H9 (cell line): ENCODE measurements around the gene KRT86. TPM values are rescaled to one million over a fixed set of nuclear protein-coding genes. Genes with fewer than 3 reads are reported as not detected.

Experiments used
- DNase-seq: peaks from one replicate; pipeline ENCODE4 v3.0.0-alpha.2; 2017
- H2AFZ ChIP-seq: one replicate; pipeline ENCODE4 v1.6.1; 2013; ENCODE audit warnings: mild to moderate bottlenecking, low read length, control low read depth, moderate library complexity
- H2AK5ac ChIP-seq: 2 replicates; pipeline ENCODE4 v1.6.1; 2013; ENCODE audit warnings: low read length, control low read depth, mixed read lengths; ENCODE audit not compliant: insufficient read length
- H2BK120ac ChIP-seq: one replicate; pipeline ENCODE4 v1.6.1; 2013; ENCODE audit warnings: low read depth, mild to moderate bottlenecking, low read length, control low read depth, inconsistent platforms; ENCODE audit not compliant: poor library complexity, severe bottlenecking
- H2BK12ac ChIP-seq: 2 replicates; pipeline ENCODE4 v1.6.1; 2013; ENCODE audit warnings: low read length, control low read depth, mixed read lengths, low read depth; ENCODE audit not compliant: insufficient read length
- H2BK15ac ChIP-seq: 2 replicates; pipeline ENCODE4 v1.6.1; 2013; ENCODE audit warnings: low read depth, low read length, control low read depth
- H2BK20ac ChIP-seq: one replicate; pipeline ENCODE4 v1.6.1; 2013; ENCODE audit warnings: low read depth, mild to moderate bottlenecking, low read length, control low read depth, inconsistent platforms; ENCODE audit not compliant: poor library complexity, severe bottlenecking
- H2BK5ac ChIP-seq: 2 replicates; pipeline ENCODE4 v1.6.1; 2013; ENCODE audit warnings: low read length, control low read depth, mixed read lengths; ENCODE audit not compliant: insufficient read length
- H3K14ac ChIP-seq: 2 replicates; pipeline ENCODE4 v1.6.1; 2013; ENCODE audit warnings: low read length, control low read depth; ENCODE audit not compliant: insufficient read depth
- H3K18ac ChIP-seq: 2 replicates; pipeline ENCODE4 v1.6.1; 2013; ENCODE audit warnings: low read depth, mild to moderate bottlenecking, mixed read lengths, low read length, control low read depth; ENCODE audit not compliant: insufficient read length
- H3K23ac ChIP-seq: 2 replicates; pipeline ENCODE4 v1.6.1; 2013; ENCODE audit warnings: low read length, control low read depth, mixed read lengths, low read depth; ENCODE audit not compliant: insufficient read length
- H3K23me2 ChIP-seq: 2 replicates; pipeline ENCODE4 v1.6.1; 2013; ENCODE audit warnings: low read depth, mild to moderate bottlenecking, mixed read lengths, low read length, control low read depth; ENCODE audit not compliant: insufficient read length, poor library complexity, severe bottlenecking
- H3K27ac ChIP-seq: 2 replicates; pipeline ENCODE4 v1.5.1; 2013; ENCODE audit warnings: low read length, control low read depth, mixed read lengths, low read depth; ENCODE audit not compliant: insufficient read length
- H3K27me3 ChIP-seq: 2 replicates; pipeline ENCODE4 v1.6.1; 2013; ENCODE audit warnings: low read length, control low read depth, inconsistent platforms; ENCODE audit not compliant: insufficient read depth
- H3K4ac ChIP-seq: 2 replicates; pipeline ENCODE4 v1.6.1; 2013; ENCODE audit warnings: low read depth, mild to moderate bottlenecking, control low read depth, inconsistent platforms, low read length, moderate library complexity
- H3K4me1 ChIP-seq: 2 replicates; pipeline ENCODE4 v1.6.1; 2013; ENCODE audit warnings: low read length, control low read depth, inconsistent platforms; ENCODE audit not compliant: insufficient read depth
- H3K4me2 ChIP-seq: 2 replicates; pipeline ENCODE4 v1.6.1; 2013; ENCODE audit warnings: low read length, control low read depth, mixed read lengths; ENCODE audit not compliant: insufficient read length, insufficient read depth
- H3K56ac ChIP-seq: 2 replicates; pipeline ENCODE4 v1.6.1; 2013; ENCODE audit warnings: low read depth, mild to moderate bottlenecking, mixed read lengths, low read length, control low read depth; ENCODE audit not compliant: insufficient read length
- H3K79me1 ChIP-seq: 2 replicates; pipeline ENCODE4 v1.6.1; 2013; ENCODE audit warnings: low read depth, mild to moderate bottlenecking, moderate library complexity, low read length, control low read depth, inconsistent platforms; ENCODE audit not compliant: insufficient read depth, poor library complexity, severe bottlenecking
- H3K79me2 ChIP-seq: 2 replicates; pipeline ENCODE4 v1.6.1; 2013; ENCODE audit warnings: low read length, control low read depth, inconsistent platforms; ENCODE audit not compliant: insufficient read depth
- H3K9ac ChIP-seq: 2 replicates; pipeline ENCODE4 v1.6.1; 2013; ENCODE audit warnings: low read length, control low read depth, mixed read lengths; ENCODE audit not compliant: insufficient read length; ENCODE audit errors: extremely low read depth
- H3K9me3 ChIP-seq: one replicate; pipeline ENCODE4 v1.6.1; 2013; ENCODE audit warnings: low read depth, low read length, inconsistent platforms; ENCODE audit not compliant: control insufficient read depth
- H3T11ph ChIP-seq: one replicate; pipeline ENCODE4 v1.6.1; 2013; ENCODE audit warnings: mild to moderate bottlenecking, low read length, control low read depth, inconsistent platforms
- H4K20me1 ChIP-seq: one replicate; pipeline ENCODE4 v1.6.1; 2013; ENCODE audit not compliant: control insufficient read depth, insufficient read length, insufficient read depth
- H4K5ac ChIP-seq: 2 replicates; pipeline ENCODE4 v1.6.1; 2013; ENCODE audit warnings: low read depth, mild to moderate bottlenecking, mixed read lengths, low read length, control low read depth; ENCODE audit not compliant: insufficient read length
- H4K8ac ChIP-seq: replicated peaks from 2 replicates; pipeline ENCODE4 v1.6.1; 2013; ENCODE audit warnings: low read length, control low read depth, mixed read lengths, low read depth; ENCODE audit not compliant: insufficient read length
- H4K91ac ChIP-seq: 2 replicates; pipeline ENCODE4 v1.6.1; 2013; ENCODE audit warnings: low read depth, mild to moderate bottlenecking, moderate library complexity, mixed read lengths, low read length, control low read depth; ENCODE audit not compliant: insufficient read length
- H3K27ac Mint-ChIP-seq, 3 experiments: 2 replicates in 2 of 3; 3 replicates in 1 of 3; pipeline ENCODE4 v1.8.0; 2020 to 2021; ENCODE audit warnings: mixed read lengths in 3 of 3, mild to moderate bottlenecking in 1 of 3, moderate library complexity in 1 of 3
- H3K27me3 Mint-ChIP-seq: 2 replicates; pipeline ENCODE4 v1.8.0; 2021; ENCODE audit warnings: low read depth, mild to moderate bottlenecking, moderate library complexity, mixed read lengths
- H3K36me3 Mint-ChIP-seq, 3 experiments: 2 replicates in 2 of 3; 3 replicates in 1 of 3; pipeline ENCODE4 v1.8.0; 2020 to 2021; ENCODE audit warnings: low read depth in 3 of 3, mixed read lengths in 3 of 3; ENCODE audit not compliant: insufficient read depth in 1 of 3
- H3K4me1 Mint-ChIP-seq, 2 experiments: 2 replicates each; pipeline ENCODE4 v1.8.0; 2020; ENCODE audit warnings: mixed read lengths in 2 of 2
- H3K4me3 Mint-ChIP-seq, 2 experiments: 2 replicates in 1 of 2; 3 replicates in 1 of 2; pipeline ENCODE4 v1.8.0; 2020 to 2021; ENCODE audit warnings: mild to moderate bottlenecking in 2 of 2, mixed read lengths in 2 of 2, moderate library complexity in 1 of 2
- H3K9me3 Mint-ChIP-seq, 2 experiments: 2 replicates in 1 of 2; 3 replicates in 1 of 2; pipeline ENCODE4 v1.8.0; 2020; ENCODE audit warnings: mild to moderate bottlenecking in 2 of 2, mixed read lengths in 2 of 2, moderate library complexity in 1 of 2
- WGBS: extraction: QIAGEN DNeasy Blood & Tissue Kit; methylation state at CpG from one replicate; pipeline ENCODE4 v1.1.7; 2013; ENCODE audit warnings: missing lambda C conversion rate, low lambda C conversion rate, mixed read lengths; ENCODE audit not compliant: insufficient read length; ENCODE audit errors: extremely low coverage; 5-methylcytosine and 5-hydroxymethylcytosine counted together
- total RNA-seq: library from RNA; stranded (reverse); gene quantifications from 2 replicates; pipeline ENCODE4 v1.2.1, GENCODE V29; 2021
- TF ChIP-seq, protein P1 (sequence below): fragments of 200-600 bp; sonication (generic); conservative IDR thresholded peaks from 3 replicates; pipeline ENCODE4 v1.8.0; 2021; ENCODE audit warnings: antibody characterized with exemption, mild to moderate bottlenecking

Gene KRT86
- total RNA-seq, 1 experiment from 2014 or later, result not detected

DNA sequence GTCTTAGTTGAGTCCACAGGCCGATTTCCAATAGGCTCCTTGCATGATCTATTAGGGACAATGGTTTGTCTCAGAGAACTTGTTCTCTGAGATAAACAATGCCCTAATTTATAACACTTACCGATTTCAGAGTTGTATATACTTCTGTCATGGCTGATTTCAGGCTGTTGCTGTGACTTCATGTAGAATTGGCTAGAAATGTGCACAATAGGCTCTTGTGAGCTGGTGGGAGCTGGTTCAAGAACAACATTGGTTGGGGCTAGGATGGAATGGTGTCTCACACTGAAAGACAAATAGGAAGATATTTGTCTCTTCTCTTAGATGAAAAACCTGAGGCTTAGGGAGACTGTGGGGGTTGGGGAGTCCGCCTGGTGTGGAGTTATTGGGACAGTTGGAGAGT is 6.7 kb upstream of the KRT86 start:
- no peak overlapping the region for H2BK120ac ChIP-seq
- H3K4me3 Mint-ChIP-seq, result no peak overlapping the region
- H3K4me2 ChIP-seq, result no peak overlapping the region
- WGBS, result no CpG with 5 or more reads among the region's 3 CpGs
- no peak overlapping the region for H2BK12ac ChIP-seq
- H3K79me1 ChIP-seq, result no peaks in the 10 kb centered on the region
- TF ChIP-seq, protein P1, sequence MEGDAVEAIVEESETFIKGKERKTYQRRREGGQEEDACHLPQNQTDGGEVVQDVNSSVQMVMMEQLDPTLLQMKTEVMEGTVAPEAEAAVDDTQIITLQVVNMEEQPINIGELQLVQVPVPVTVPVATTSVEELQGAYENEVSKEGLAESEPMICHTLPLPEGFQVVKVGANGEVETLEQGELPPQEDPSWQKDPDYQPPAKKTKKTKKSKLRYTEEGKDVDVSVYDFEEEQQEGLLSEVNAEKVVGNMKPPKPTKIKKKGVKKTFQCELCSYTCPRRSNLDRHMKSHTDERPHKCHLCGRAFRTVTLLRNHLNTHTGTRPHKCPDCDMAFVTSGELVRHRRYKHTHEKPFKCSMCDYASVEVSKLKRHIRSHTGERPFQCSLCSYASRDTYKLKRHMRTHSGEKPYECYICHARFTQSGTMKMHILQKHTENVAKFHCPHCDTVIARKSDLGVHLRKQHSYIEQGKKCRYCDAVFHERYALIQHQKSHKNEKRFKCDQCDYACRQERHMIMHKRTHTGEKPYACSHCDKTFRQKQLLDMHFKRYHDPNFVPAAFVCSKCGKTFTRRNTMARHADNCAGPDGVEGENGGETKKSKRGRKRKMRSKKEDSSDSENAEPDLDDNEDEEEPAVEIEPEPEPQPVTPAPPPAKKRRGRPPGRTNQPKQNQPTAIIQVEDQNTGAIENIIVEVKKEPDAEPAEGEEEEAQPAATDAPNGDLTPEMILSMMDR, result no peak
- no peak overlapping the region for H2BK15ac ChIP-seq
- peaks cover 0 to 2% of the 10 kb centered on the region in 2 experiments for H3K4me1 Mint-ChIP-seq
- no peak overlapping the region; a peak in 1 of 7 replicates for H3K27ac Mint-ChIP-seq
- no peak overlapping the region for H3K23ac ChIP-seq
- H3K27me3 Mint-ChIP-seq, result peaks cover 30% of the 10 kb centered on the region
- H3K4me1 ChIP-seq, result no peaks in the 10 kb centered on the region
- no peak overlapping the region for H2AFZ ChIP-seq
- no peaks in the 10 kb centered on the region for H3K9me3 ChIP-seq
- H3K9me3 Mint-ChIP-seq, result peaks cover 2% of the 10 kb centered on the region in 2 experiments; a peak in 3 of 5 replicates
- H3K36me3 Mint-ChIP-seq, result 0 out of 7 replicates have a peak, but pooled peaks cover 0 to under 1% (median 0%) of the 10 kb centered on the region in 3 experiments
- no peak overlapping the region for H3K27ac ChIP-seq
- no peak overlapping the region for H2AK5ac ChIP-seq
- H3K23me2 ChIP-seq, result no peaks in the 10 kb centered on the region
- H3K9ac ChIP-seq, result no peak overlapping the region
- no peaks in the 10 kb centered on the region for H4K20me1 ChIP-seq
- no peak overlapping the region for H3K18ac ChIP-seq
- H3K56ac ChIP-seq, result no peak overlapping the region
- H3K79me2 ChIP-seq, result no peaks in the 10 kb centered on the region
- H4K5ac ChIP-seq, result no peak overlapping the region
- no peak overlapping the region for H3K14ac ChIP-seq
- H4K8ac ChIP-seq, result no peak overlapping the region
- no peak for DNase-seq
- no peak overlapping the region for H3K4ac ChIP-seq
- no peak overlapping the region for H4K91ac ChIP-seq
- no peak overlapping the region for H3T11ph ChIP-seq
- no peaks in the 10 kb centered on the region; the same call in 1 of the 2 replicates for H3K27me3 ChIP-seq
- H2BK5ac ChIP-seq, result no peak overlapping the region
- H2BK20ac ChIP-seq, result no peak overlapping the region
